GM21423 (cell line): ENCODE results near the gene FCAMR.
"Not testable (repeated sequence)": the region's sequence is repeated elsewhere in the genome, so short reads cannot be mapped to it uniquely, and the experiment has no call there.

Experiments
- ATAC-seq: cut with Tn5 transposase; IDR thresholded peaks from one replicate; pipeline ENCODE4 v1.9.1; 2021; ENCODE audit warnings: mild to moderate bottlenecking, moderate library complexity; ENCODE audit not compliant: unreplicated experiment

FCAMR gene

GRCh38 chr1:206937425-206937824 is 32.8 kb downstream of the FCAMR start:
- ATAC-seq = no peak

GRCh38 chr1:206935491-206936067 is 34.7 kb downstream of the FCAMR start:
- ATAC-seq = no peak

GRCh38 chr1:206933333-206933945 is 36.8 kb downstream of the FCAMR start:
- no peak for ATAC-seq

GRCh38 chr1:206932177-206932576 is 38.1 kb downstream of the FCAMR start:
- ATAC-seq = no peak

GRCh38 chr1:206931709-206932108 is 38.6 kb downstream of the FCAMR start:
- ATAC-seq = no peak

- ATAC-seq = peak; percentile 73
These were observed 40.0 kb downstream of the FCAMR start for GRCh38 chr1:206930210-206930798.

GRCh38 chr1:206929524-206929923 is 40.7 kb downstream of the FCAMR start:
- no peak for ATAC-seq

- no peak for ATAC-seq
These were observed 44.0 kb downstream of the FCAMR start for GRCh38 chr1:206926286-206926685.

GRCh38 chr1:206925106-206925736 is 45.0 kb downstream of the FCAMR start:
- ATAC-seq = peak; percentile 43

- ATAC-seq = peak; percentile 18
These were observed 45.6 kb downstream of the FCAMR start for GRCh38 chr1:206924592-206925105.

GRCh38 chr1:206923961-206924557 is 46.2 kb downstream of the FCAMR start:
- ATAC-seq = not testable (repeated sequence)

GRCh38 chr1:206923009-206923960 is 47.0 kb downstream of the FCAMR start:
- peak; percentile 53 for ATAC-seq

GRCh38 chr1:206922524-206922923 is 47.7 kb downstream of the FCAMR start:
- no peak for ATAC-seq

GRCh38 chr1:206921772-206922265 is 48.4 kb downstream of the FCAMR start, which contains the start of gene FCMR:
Gene FCMR (minus strand): TSS chr1:206921941. CDS start chr1:206921854, 87 bp downstream.
- no peak for ATAC-seq

GRCh38 chr1:206918076-206918475 is 52.2 kb downstream of the FCAMR start:
- no peak for ATAC-seq

GRCh38 chr1:206916000-206916709 is 54.1 kb downstream of the FCAMR start:
- ATAC-seq = no peak

- no peak for ATAC-seq
These were observed 55.1 kb downstream of the FCAMR start for GRCh38 chr1:206915030-206915735.

GRCh38 chr1:206913766-206914537 is 56.3 kb downstream of the FCAMR start:
- ATAC-seq = no peak
